Memory B cell (primary cell): ENCODE results near the gene AADACL4.
"Not testable (repeated sequence)": the region's sequence is repeated elsewhere in the genome, so short reads cannot be mapped to it uniquely, and the experiment has no call there.

Experiments used
- ATAC-seq: fragments of 150-1000 bp; cut with Tn5 transposase; 2 replicates; pipeline ENCODE4 v1.10.0; 2021; ENCODE audit warnings: low read depth, mild to moderate bottlenecking, moderate library complexity
- DNase-seq, 2 donors: peaks; one replicate each; pipeline ENCODE4 v3.0.0; 2022; ENCODE audit warnings: low spot score in 2 of 2
- H3K27ac Mint-ChIP-seq: one replicate; pipeline ENCODE4 v1.8.0; 2022; ENCODE audit warnings: mild to moderate bottlenecking, moderate library complexity, mixed read lengths
- H3K27me3 Mint-ChIP-seq: one replicate; pipeline ENCODE4 v1.8.0; 2022; ENCODE audit warnings: mixed read lengths
- H3K36me3 Mint-ChIP-seq: one replicate; pipeline ENCODE4 v1.8.0; 2022; ENCODE audit warnings: mild to moderate bottlenecking, mixed read lengths
- H3K4me1 Mint-ChIP-seq: one replicate; pipeline ENCODE4 v1.8.0; 2022; ENCODE audit warnings: mixed read lengths
- H3K4me3 Mint-ChIP-seq: one replicate; pipeline ENCODE4 v1.8.0; 2022; ENCODE audit warnings: mild to moderate bottlenecking, moderate library complexity, mixed read lengths
- H3K9me3 Mint-ChIP-seq: one replicate; pipeline ENCODE4 v1.8.0; 2022; ENCODE audit warnings: mixed read lengths

AADACL4 gene

DNA sequence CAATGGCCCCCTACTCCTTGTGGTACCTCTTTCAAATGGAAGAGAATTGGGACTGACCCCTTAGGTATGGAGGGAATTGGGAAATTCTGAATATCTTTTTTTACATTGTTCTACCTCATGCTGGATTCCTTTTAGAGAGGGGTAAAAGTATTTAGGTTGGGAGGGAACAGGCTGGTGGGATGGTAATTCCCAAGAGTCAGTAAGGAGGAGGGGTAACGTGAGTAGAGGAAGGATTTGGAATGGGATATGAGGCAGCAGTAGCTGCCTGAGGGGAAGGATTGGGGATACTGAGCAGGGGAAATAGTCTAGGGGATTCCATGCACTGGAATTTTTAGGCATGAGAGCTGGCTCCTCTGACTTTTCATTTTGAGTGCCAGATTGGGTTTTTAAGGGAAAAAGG lies 68.2 kb downstream of the AADACL4 start:
- Mint-ChIP-seq H3K27me3 (peaks cover 7% of the 10 kb centered on the region), H3K9me3 (no peaks in the 10 kb centered on the region), H3K4me3 (no peak overlapping the region), H3K27ac (no peak overlapping the region), H3K36me3 (no peaks in the 10 kb centered on the region), H3K4me1 (no peaks in the 10 kb centered on the region)
- DNase-seq: no peak
- no peak for ATAC-seq

DNA sequence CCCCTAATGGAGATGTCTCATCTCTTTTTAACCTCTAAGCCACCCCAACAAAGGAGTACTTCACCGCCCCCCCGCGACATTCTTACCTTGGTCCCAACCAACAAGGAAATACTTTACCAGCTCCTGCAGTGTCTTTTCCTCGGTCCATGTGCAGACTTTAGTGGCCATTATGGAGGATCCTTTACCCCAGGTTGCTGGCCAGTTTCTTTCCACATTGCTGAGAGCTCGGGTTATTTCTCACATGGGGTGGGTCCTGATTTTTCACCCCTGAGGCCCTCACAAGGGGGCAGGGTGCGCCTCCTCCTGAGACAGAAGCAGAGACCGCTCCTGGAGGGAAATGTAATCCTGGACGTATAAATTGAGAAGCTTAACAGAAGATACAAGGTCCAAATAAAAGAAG lies 69.0 kb downstream of the AADACL4 start:
- Mint-ChIP-seq H3K36me3 (no peaks in the 10 kb centered on the region), H3K9me3 (no peaks in the 10 kb centered on the region)

GRCh38 chr1:12713651-12714050 lies 69.8 kb downstream of the AADACL4 start:
- not testable (repeated sequence) for H3K36me3 Mint-ChIP-seq, H3K27ac Mint-ChIP-seq, H3K4me1 Mint-ChIP-seq, H3K27me3 Mint-ChIP-seq, DNase-seq, ATAC-seq, H3K4me3 Mint-ChIP-seq, H3K9me3 Mint-ChIP-seq

More for the DNA sequence above, 69.0 kb downstream of the AADACL4 start:
- DNase-seq (no peak), ATAC-seq (no peak)
- no peak overlapping the region for H3K27ac Mint-ChIP-seq
- no peaks in the 10 kb centered on the region for H3K4me1 Mint-ChIP-seq
- H3K27me3 Mint-ChIP-seq: peaks cover 7% of the 10 kb centered on the region
- H3K4me3 Mint-ChIP-seq: no peak overlapping the region

GRCh38 chr1:12714710-12715475 lies 71.0 kb downstream of the AADACL4 start:
- no peak for ATAC-seq
- no peak overlapping the region for H3K4me3 Mint-ChIP-seq
- H3K27me3 Mint-ChIP-seq: peaks cover 7% of the 10 kb centered on the region
- no peak overlapping the region for H3K27ac Mint-ChIP-seq
- H3K4me1 Mint-ChIP-seq: no peaks in the 10 kb centered on the region
- DNase-seq: no peak
- no peaks in the 10 kb centered on the region for H3K9me3 Mint-ChIP-seq
- H3K36me3 Mint-ChIP-seq: no peaks in the 10 kb centered on the region

- H3K4me1 Mint-ChIP-seq: no peaks in the 10 kb centered on the region
- H3K36me3 Mint-ChIP-seq: no peaks in the 10 kb centered on the region
- no peak within 1 kb of the TSS for H3K4me3 Mint-ChIP-seq
- no peak for DNase-seq
- ATAC-seq: no peak
- H3K9me3 Mint-ChIP-seq: no peaks in the 10 kb centered on the region
- H3K27ac Mint-ChIP-seq: no peak within 1 kb of the TSS
- H3K27me3 Mint-ChIP-seq: peaks cover 11% of the 10 kb centered on the region
Observed at GRCh38 chr1:12715896-12716437, 72.1 kb downstream of the AADACL4 start, which contains the start of gene AADACL3. Gene AADACL3, plus strand, starts transcription at chr1:12716110. Its CDS starts 67 bp downstream, at chr1:12716177.
